ENCODE results near the gene GATA3. TPM values are rescaled to one million over a fixed set of nuclear protein-coding genes. Genes with fewer than 3 reads are reported as not detected.

GATA3 gene
- total and polyA plus RNA-seq, 2 donors = 6.5 to 17.5 TPM

DNA sequence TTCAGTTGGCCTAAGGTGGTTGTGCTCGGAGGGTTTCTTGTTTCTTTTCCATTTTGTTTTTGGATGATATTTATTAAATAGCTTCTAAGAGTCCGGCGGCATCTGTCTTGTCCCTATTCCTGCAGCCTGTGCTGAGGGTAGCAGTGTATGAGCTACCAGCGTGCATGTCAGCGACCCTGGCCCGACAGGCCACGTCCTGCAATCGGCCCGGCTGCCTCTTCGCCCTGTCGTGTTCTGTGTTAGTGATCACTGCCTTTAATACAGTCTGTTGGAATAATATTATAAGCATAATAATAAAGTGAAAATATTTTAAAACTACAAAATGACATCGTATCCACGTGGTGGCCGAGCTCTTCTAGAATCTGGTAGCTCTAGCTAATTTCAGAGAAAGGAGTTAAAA is 20.4 kb downstream of the GATA3 start:
- no peaks in the 10 kb centered on the region for H3K9me3 ChIP-seq (ENCODE audit: control insufficient read depth in 2 of 2, insufficient read depth in 1 of 2, low read length in 1 of 2)
- 97% methylated on average over 14 of the region's 14 CpGs for WGBS
- no peak overlapping the region for H3K27ac ChIP-seq (ENCODE audit: low read depth in 1 of 2, low read length in 1 of 2)
- H3K27me3 ChIP-seq (ENCODE audit: control insufficient read depth in 2 of 2, insufficient read depth in 1 of 2, low read length in 1 of 2) = no peaks in the 10 kb centered on the region
- no peak overlapping the region for H3K4me3 ChIP-seq (ENCODE audit: low read length in 2 of 2)
- peaks cover 55 to 68% of the 10 kb centered on the region in 2 donors for H3K36me3 ChIP-seq (ENCODE audit: control insufficient read depth in 2 of 2, insufficient read depth in 2 of 2, low read length in 1 of 2)
- H3K4me1 ChIP-seq (ENCODE audit: control insufficient read depth in 2 of 2, insufficient read depth in 2 of 2, low read length in 2 of 2) = peaks cover 0 to 13% of the 10 kb centered on the region in 2 donors
- DNase-seq (ENCODE audit: low read depth in 6 of 9, low spot score in 9 of 9) = no peak

GRCh38 chr10:8075282-8076260 is 21.1 kb downstream of the GATA3 start:
- H3K27me3 ChIP-seq (ENCODE audit: control insufficient read depth in 2 of 2, insufficient read depth in 1 of 2, low read length in 1 of 2) = no peaks in the 10 kb centered on the region
- peaks cover 50 to 63% of the 10 kb centered on the region in 2 donors for H3K36me3 ChIP-seq (ENCODE audit: control insufficient read depth in 2 of 2, insufficient read depth in 2 of 2, low read length in 1 of 2)
- no peaks in the 10 kb centered on the region for H3K9me3 ChIP-seq (ENCODE audit: control insufficient read depth in 2 of 2, insufficient read depth in 1 of 2, low read length in 1 of 2)
- H3K4me3 ChIP-seq (ENCODE audit: low read length in 2 of 2) = no peak overlapping the region
- no peak overlapping the region for H3K27ac ChIP-seq (ENCODE audit: low read depth in 1 of 2, low read length in 1 of 2)
- peaks cover 0 to 11% of the 10 kb centered on the region in 2 donors for H3K4me1 ChIP-seq (ENCODE audit: control insufficient read depth in 2 of 2, insufficient read depth in 2 of 2, low read length in 2 of 2)
- DNase-seq (ENCODE audit: low read depth in 6 of 9, low spot score in 9 of 9) = no peak
- WGBS = 91% methylated on average over 19 of the region's 19 CpGs

GRCh38 chr10:8076933-8077332 is 22.4 kb downstream of the GATA3 start:
- peaks cover 53 to 61% of the 10 kb centered on the region in 2 donors for H3K36me3 ChIP-seq (ENCODE audit: control insufficient read depth in 2 of 2, insufficient read depth in 2 of 2, low read length in 1 of 2)
- no peak overlapping the region for H3K4me3 ChIP-seq (ENCODE audit: low read length in 2 of 2)
- H3K27ac ChIP-seq (ENCODE audit: low read depth in 1 of 2, low read length in 1 of 2) = no peak overlapping the region
- no peaks in the 10 kb centered on the region for H3K9me3 ChIP-seq (ENCODE audit: control insufficient read depth in 2 of 2, insufficient read depth in 1 of 2, low read length in 1 of 2)
- H3K4me1 ChIP-seq (ENCODE audit: control insufficient read depth in 2 of 2, insufficient read depth in 2 of 2, low read length in 2 of 2) = peaks cover 0 to 7% of the 10 kb centered on the region in 2 donors
- no peaks in the 10 kb centered on the region for H3K27me3 ChIP-seq (ENCODE audit: control insufficient read depth in 2 of 2, insufficient read depth in 1 of 2, low read length in 1 of 2)
- no peak for DNase-seq (ENCODE audit: low read depth in 6 of 9, low spot score in 9 of 9)
- WGBS = 94% methylated on average over 5 of the region's 5 CpGs

DNA sequence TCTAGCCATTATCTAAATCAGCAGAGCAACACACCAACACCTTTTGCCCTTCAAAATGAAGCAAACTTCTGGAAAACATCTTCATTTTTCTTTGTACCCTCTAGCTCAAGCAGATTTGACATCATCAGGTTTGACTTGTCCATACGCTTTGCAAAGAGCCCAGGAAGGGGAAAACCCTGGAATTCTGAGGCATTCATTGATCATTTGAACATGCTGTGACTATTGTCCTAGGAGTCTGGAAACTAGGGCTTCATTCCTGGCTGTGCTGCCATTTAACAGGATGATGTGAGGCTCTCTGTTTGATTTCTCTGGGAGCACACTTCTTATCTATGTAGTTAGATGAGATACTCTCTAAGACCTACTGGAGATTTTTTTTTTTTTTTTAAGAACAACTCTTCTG is 23.5 kb downstream of the GATA3 start:
- H3K4me1 ChIP-seq (ENCODE audit: control insufficient read depth in 2 of 2, insufficient read depth in 2 of 2, low read length in 2 of 2) = peaks cover 0 to 2% of the 10 kb centered on the region in 2 donors
- no peaks in the 10 kb centered on the region for H3K9me3 ChIP-seq (ENCODE audit: control insufficient read depth in 2 of 2, insufficient read depth in 1 of 2, low read length in 1 of 2)
- DNase-seq (ENCODE audit: low read depth in 6 of 9, low spot score in 9 of 9) = no peak
- no peak overlapping the region for H3K4me3 ChIP-seq (ENCODE audit: low read length in 2 of 2)
- H3K27ac ChIP-seq (ENCODE audit: low read depth in 1 of 2, low read length in 1 of 2) = no peak overlapping the region
- WGBS = 98% methylated on average over 1 of the region's 1 CpG
- peaks cover 46 to 52% of the 10 kb centered on the region in 2 donors for H3K36me3 ChIP-seq (ENCODE audit: control insufficient read depth in 2 of 2, insufficient read depth in 2 of 2, low read length in 1 of 2)
- H3K27me3 ChIP-seq (ENCODE audit: control insufficient read depth in 2 of 2, insufficient read depth in 1 of 2, low read length in 1 of 2) = no peaks in the 10 kb centered on the region

DNA sequence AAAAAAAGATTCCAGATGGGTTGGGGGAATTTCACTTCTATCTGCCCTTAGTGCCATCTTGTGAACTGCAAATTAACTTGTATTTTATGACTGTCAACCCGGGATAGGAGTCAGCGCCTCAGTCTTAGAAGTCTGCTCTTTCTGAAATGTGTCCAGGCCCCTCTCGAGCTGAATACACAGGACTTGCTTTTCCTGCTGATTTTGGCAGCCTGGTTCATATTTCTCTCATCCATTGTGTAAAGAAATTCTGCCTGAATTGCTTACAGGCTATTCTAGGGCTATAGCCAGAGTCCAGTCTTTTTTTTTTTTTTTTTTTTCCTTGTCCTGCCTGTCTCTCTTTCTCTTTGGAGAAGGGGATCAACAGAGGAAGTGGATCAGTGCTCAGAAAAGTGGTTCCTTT is 24.6 kb downstream of the GATA3 start:
- peaks cover 0 to 6% of the 10 kb centered on the region in 2 donors for H3K9me3 ChIP-seq (ENCODE audit: control insufficient read depth in 2 of 2, insufficient read depth in 1 of 2, low read length in 1 of 2)
- 93% methylated on average over 3 of the region's 3 CpGs for WGBS
- DNase-seq (ENCODE audit: low read depth in 6 of 9, low spot score in 9 of 9) = no peak
- no peaks in the 10 kb centered on the region for H3K27me3 ChIP-seq (ENCODE audit: control insufficient read depth in 2 of 2, insufficient read depth in 1 of 2, low read length in 1 of 2)
- H3K4me1 ChIP-seq (ENCODE audit: control insufficient read depth in 2 of 2, insufficient read depth in 2 of 2, low read length in 2 of 2) = peaks cover 0 to 2% of the 10 kb centered on the region in 2 donors
- H3K27ac ChIP-seq (ENCODE audit: low read depth in 1 of 2, low read length in 1 of 2) = no peak overlapping the region
- peaks cover 35 to 41% of the 10 kb centered on the region in 2 donors for H3K36me3 ChIP-seq (ENCODE audit: control insufficient read depth in 2 of 2, insufficient read depth in 2 of 2, low read length in 1 of 2)
- H3K4me3 ChIP-seq (ENCODE audit: low read length in 2 of 2) = no peak overlapping the region

- WGBS = 95% methylated on average over 3 of the region's 3 CpGs
- no peak overlapping the region for H3K27ac ChIP-seq (ENCODE audit: low read depth in 1 of 2, low read length in 1 of 2)
- H3K27me3 ChIP-seq (ENCODE audit: control insufficient read depth in 2 of 2, insufficient read depth in 1 of 2, low read length in 1 of 2) = no peaks in the 10 kb centered on the region
- DNase-seq (ENCODE audit: low read depth in 6 of 9, low spot score in 9 of 9) = no peak
- no peak overlapping the region for H3K4me3 ChIP-seq (ENCODE audit: low read length in 2 of 2)
- H3K36me3 ChIP-seq (ENCODE audit: control insufficient read depth in 2 of 2, insufficient read depth in 2 of 2, low read length in 1 of 2) = peaks cover 14% of the 10 kb centered on the region in 2 donors
- H3K9me3 ChIP-seq (ENCODE audit: control insufficient read depth in 2 of 2, insufficient read depth in 1 of 2, low read length in 1 of 2) = peaks cover 0 to 6% of the 10 kb centered on the region in 2 donors
- peaks cover 0 to 7% of the 10 kb centered on the region in 2 donors for H3K4me1 ChIP-seq (ENCODE audit: control insufficient read depth in 2 of 2, insufficient read depth in 2 of 2, low read length in 2 of 2)
These were observed 30.3 kb downstream of the GATA3 start for GRCh38 chr10:8084799-8085198.

GRCh38 chr10:8085251-8085650 is 30.8 kb downstream of the GATA3 start:
- no peaks in the 10 kb centered on the region for H3K27me3 ChIP-seq (ENCODE audit: control insufficient read depth in 2 of 2, insufficient read depth in 1 of 2, low read length in 1 of 2)
- H3K4me3 ChIP-seq (ENCODE audit: low read length in 2 of 2) = no peak overlapping the region
- peaks cover 13 to 14% of the 10 kb centered on the region in 2 donors for H3K36me3 ChIP-seq (ENCODE audit: control insufficient read depth in 2 of 2, insufficient read depth in 2 of 2, low read length in 1 of 2)
- DNase-seq (ENCODE audit: low read depth in 6 of 9, low spot score in 9 of 9) = no peak
- peaks cover 0 to 6% of the 10 kb centered on the region in 2 donors for H3K9me3 ChIP-seq (ENCODE audit: control insufficient read depth in 2 of 2, insufficient read depth in 1 of 2, low read length in 1 of 2)
- WGBS = 91% methylated on average over 4 of the region's 4 CpGs
- H3K27ac ChIP-seq (ENCODE audit: low read depth in 1 of 2, low read length in 1 of 2) = no peak overlapping the region
- peaks cover 0 to 7% of the 10 kb centered on the region in 2 donors for H3K4me1 ChIP-seq (ENCODE audit: control insufficient read depth in 2 of 2, insufficient read depth in 2 of 2, low read length in 2 of 2)

- DNase-seq (ENCODE audit: low read depth in 6 of 9, low spot score in 9 of 9) = no peak
- peaks cover 0 to 6% of the 10 kb centered on the region in 2 donors for H3K9me3 ChIP-seq (ENCODE audit: control insufficient read depth in 2 of 2, insufficient read depth in 1 of 2, low read length in 1 of 2)
- peaks cover 0 to 7% of the 10 kb centered on the region in 2 donors for H3K4me1 ChIP-seq (ENCODE audit: control insufficient read depth in 2 of 2, insufficient read depth in 2 of 2, low read length in 2 of 2)
- H3K27me3 ChIP-seq (ENCODE audit: control insufficient read depth in 2 of 2, insufficient read depth in 1 of 2, low read length in 1 of 2) = no peaks in the 10 kb centered on the region
- no peak overlapping the region for H3K27ac ChIP-seq (ENCODE audit: low read depth in 1 of 2, low read length in 1 of 2)
- H3K36me3 ChIP-seq (ENCODE audit: control insufficient read depth in 2 of 2, insufficient read depth in 2 of 2, low read length in 1 of 2) = peaks cover 4 to 7% of the 10 kb centered on the region in 2 donors
- H3K4me3 ChIP-seq (ENCODE audit: low read length in 2 of 2) = no peak overlapping the region
- WGBS = 97% methylated on average over 5 of the region's 5 CpGs
These were observed 31.8 kb downstream of the GATA3 start for GRCh38 chr10:8086315-8086714.

DNA sequence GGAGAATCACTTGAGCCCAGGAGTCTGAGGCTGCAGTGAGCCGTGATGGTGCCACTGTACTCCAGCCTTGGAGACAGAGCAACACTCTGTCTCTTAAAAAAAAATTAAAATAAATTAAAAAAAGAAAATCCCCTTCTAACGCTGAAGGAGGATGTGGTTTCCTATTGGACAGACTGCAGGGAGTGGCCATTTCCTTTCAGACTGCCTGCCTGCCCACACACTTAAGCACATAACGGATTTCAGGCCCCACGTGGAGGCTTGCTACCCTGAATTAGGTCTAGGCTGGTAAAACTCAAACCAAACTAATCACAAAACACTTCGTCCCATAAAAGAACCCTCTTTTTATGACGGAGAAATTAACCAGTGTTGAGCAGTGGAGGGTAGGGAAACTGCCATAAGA is 34.0 kb downstream of the GATA3 start:
- H3K9me3 ChIP-seq (ENCODE audit: control insufficient read depth in 2 of 2, insufficient read depth in 1 of 2, low read length in 1 of 2) = peaks cover 0 to 3% of the 10 kb centered on the region in 2 donors
- WGBS = 44% methylated on average over 6 of the region's 6 CpGs
- no peak overlapping the region for H3K4me3 ChIP-seq (ENCODE audit: low read length in 2 of 2)
- H3K36me3 ChIP-seq (ENCODE audit: control insufficient read depth in 2 of 2, insufficient read depth in 2 of 2, low read length in 1 of 2) = no peaks in the 10 kb centered on the region
- DNase-seq (ENCODE audit: low read depth in 6 of 9, low spot score in 9 of 9) = peak in 1 of 9 donors; percentile 48
- no peak overlapping the region for H3K27ac ChIP-seq (ENCODE audit: low read depth in 1 of 2, low read length in 1 of 2)
- peaks cover 0 to 7% of the 10 kb centered on the region in 2 donors for H3K4me1 ChIP-seq (ENCODE audit: control insufficient read depth in 2 of 2, insufficient read depth in 2 of 2, low read length in 2 of 2)
- H3K27me3 ChIP-seq (ENCODE audit: control insufficient read depth in 2 of 2, insufficient read depth in 1 of 2, low read length in 1 of 2) = no peaks in the 10 kb centered on the region

All from thymus (tissue), 11 donors.